Ascending aorta (tissue), 2 donors: ENCODE measurements around the gene CAMSAP1. TPM values are rescaled to one million over a fixed set of nuclear protein-coding genes. Genes with fewer than 3 reads are reported as not detected.

Experiments used
- DNase-seq, 2 donors: peaks; one replicate each; pipeline ENCODE4 v3.0.0-alpha.2; 2019; ENCODE audit warnings: low spot score in 2 of 2
- H3K27ac ChIP-seq, 2 donors: fragments of 200-600 bp; sonication (generic); one replicate each; pipeline ENCODE4 v1.5.1; 2016 to 2017; ENCODE audit warnings: mild to moderate bottlenecking in 1 of 2
- H3K27me3 ChIP-seq: fragments of 200-600 bp; sonication (generic); one replicate; pipeline ENCODE4 v1.5.1; 2017
- H3K36me3 ChIP-seq, 2 donors: fragments of 200-600 bp; sonication (generic); one replicate each; pipeline ENCODE4 v1.5.1; 2016
- H3K4me1 ChIP-seq, 2 donors: fragments of 200-600 bp; sonication (generic); one replicate each; pipeline ENCODE4 v1.5.1; 2016 to 2017; ENCODE audit warnings: mild to moderate bottlenecking in 1 of 2
- H3K4me3 ChIP-seq, 2 donors: fragments of 200-600 bp; sonication (generic); one replicate each; pipeline ENCODE4 v1.5.1; 2016 to 2017; ENCODE audit warnings: mild to moderate bottlenecking in 1 of 2
- H3K9me3 ChIP-seq, 2 donors: fragments of 200-600 bp; sonication (generic); one replicate each; pipeline ENCODE4 v1.5.1; 2016
- CTCF ChIP-seq, 3 experiments: fragments of 200-600 bp in 2 of 3; fragments of 450-650 bp in 1 of 3; sonication (generic) in 2 of 3; IDR thresholded peaks; one replicate each; pipeline ENCODE4 v1.5.1; 2016 to 2019; ENCODE audit warnings: antibody characterized with exemption in 3 of 3, mild to moderate bottlenecking in 1 of 3, moderate library complexity in 1 of 3
- intact Hi-C: fragments of 100-400 bp; cut with DNase I; formaldehyde crosslinking; loops from one replicate; pipeline ENCODE4 v1.15.1; 2023
- total RNA-seq: library from RNA; depleted of rRNA; stranded (reverse); fragments of >200 nt; gene quantifications from one replicate; pipeline ENCODE4 v1.1.0, GENCODE V29; 2016

Gene CAMSAP1
- total RNA-seq, 1 donor from 2014 or later = 10.1 TPM

GRCh38 chr9:135771401-135772051 lies 135.8 kb downstream of the CAMSAP1 start:
- H3K4me3 ChIP-seq = no peak overlapping the region
- H3K4me1 ChIP-seq = no peaks in the 10 kb centered on the region
- H3K36me3 ChIP-seq = no peaks in the 10 kb centered on the region
- no peaks in the 10 kb centered on the region for H3K27me3 ChIP-seq
- no peak overlapping the region for H3K27ac ChIP-seq
- DNase-seq = no peak
- peaks cover 0 to 6% of the 10 kb centered on the region in 2 donors for H3K9me3 ChIP-seq
- no peak for TF ChIP-seq CTCF (IDR thresholded peaks at IDR 0.05)
- intact Hi-C loops = no loop called here

GRCh38 chr9:135770771-135771170 lies 136.6 kb downstream of the CAMSAP1 start:
- H3K36me3 ChIP-seq = no peaks in the 10 kb centered on the region
- no peak overlapping the region for H3K27ac ChIP-seq
- no peaks in the 10 kb centered on the region for H3K4me1 ChIP-seq
- H3K27me3 ChIP-seq = no peaks in the 10 kb centered on the region
- no peak for TF ChIP-seq CTCF (IDR thresholded peaks at IDR 0.05)
- intact Hi-C loops = no loop called here
- H3K4me3 ChIP-seq = no peak overlapping the region
- DNase-seq = no peak
- peaks cover 7 to 13% of the 10 kb centered on the region in 2 donors for H3K9me3 ChIP-seq

GRCh38 chr9:135770203-135770535 lies 137.2 kb downstream of the CAMSAP1 start:
- DNase-seq = no peak
- Histone ChIP-seq H3K27me3 (no peaks in the 10 kb centered on the region), H3K4me3 (no peak overlapping the region), H3K27ac (no peak overlapping the region), H3K4me1 (no peaks in the 10 kb centered on the region), H3K9me3 (peaks cover 9 to 19% of the 10 kb centered on the region in 2 donors), H3K36me3 (no peaks in the 10 kb centered on the region)
- no peak for TF ChIP-seq CTCF (IDR thresholded peaks at IDR 0.05)
- intact Hi-C loops = no loop called here

- TF ChIP-seq CTCF (IDR thresholded peaks at IDR 0.05) = no peak
- Histone ChIP-seq H3K27ac (no peak overlapping the region), H3K4me3 (no peak overlapping the region), H3K9me3 (peaks cover 9 to 19% of the 10 kb centered on the region in 2 donors), H3K27me3 (no peaks in the 10 kb centered on the region), H3K36me3 (no peaks in the 10 kb centered on the region), H3K4me1 (no peaks in the 10 kb centered on the region)
- no peak for DNase-seq
- intact Hi-C loops = no loop called here
Measured at GRCh38 chr9:135769489-135770202, 137.7 kb downstream of the CAMSAP1 start.

GRCh38 chr9:135768516-135769218 lies 138.7 kb downstream of the CAMSAP1 start:
- Histone ChIP-seq H3K27ac (no peak overlapping the region), H3K4me1 (no peaks in the 10 kb centered on the region), H3K27me3 (no peaks in the 10 kb centered on the region), H3K36me3 (no peaks in the 10 kb centered on the region), H3K9me3 (peaks cover 9 to 19% of the 10 kb centered on the region in 2 donors), H3K4me3 (no peak overlapping the region)
- intact Hi-C loops = no loop called here
- TF ChIP-seq CTCF (IDR thresholded peaks at IDR 0.05) = no peak
- no peak for DNase-seq
